SU-DHL-6 (cell line): ENCODE results near the gene SLC14A1.

Experiments used
- H2AFZ ChIP-seq: fragments of 200-600 bp; sonication (generic); 2 replicates; pipeline ENCODE4 v1.6.1; 2014; ENCODE audit warnings: low read depth, mild to moderate bottlenecking, moderate library complexity, mixed read lengths, antibody characterized with exemption, low read length; ENCODE audit not compliant: severe bottlenecking
- H3F3A ChIP-seq: fragments of 200-600 bp; shearing (Covaris generic); 2 replicates; pipeline ENCODE4 v1.6.0; 2016; ENCODE audit warnings: antibody characterized with exemption, mild to moderate bottlenecking; ENCODE audit not compliant: insufficient read depth
- H3K27ac ChIP-seq: fragments of 200-600 bp; sonication (generic); 2 replicates; pipeline ENCODE4 v1.5.1; 2016; ENCODE audit warnings: low read depth, mild to moderate bottlenecking, low read length, moderate library complexity, mixed read lengths
- H3K27me3 ChIP-seq: fragments of 200-600 bp; sonication (generic), shearing (Covaris generic); 2 replicates; pipeline ENCODE4 v1.6.0; 2014; ENCODE audit warnings: mild to moderate bottlenecking, low read length
- H3K36me3 ChIP-seq: fragments of 200-600 bp; sonication (generic); 2 replicates; pipeline ENCODE4 v1.6.1; 2014; ENCODE audit warnings: mild to moderate bottlenecking, low read length, mixed read lengths
- H3K4me2 ChIP-seq: fragments of 300-600, 200-600 bp; shearing (Covaris generic), sonication (generic); 2 replicates; pipeline ENCODE4 v1.6.0; 2014; ENCODE audit warnings: low read length, low read depth, mild to moderate bottlenecking; ENCODE audit not compliant: poor library complexity, severe bottlenecking
- H3K4me3 ChIP-seq: fragments of 200-600 bp; sonication (generic); 2 replicates; pipeline ENCODE4 v1.5.1; 2014; ENCODE audit warnings: antibody characterized with exemption, low read length, mild to moderate bottlenecking, mixed read lengths; ENCODE audit not compliant: insufficient read depth, poor library complexity, severe bottlenecking
- H3K79me2 ChIP-seq: fragments of 200-600 bp; sonication (generic); 2 replicates; pipeline ENCODE4 v1.6.1; 2014; ENCODE audit warnings: mild to moderate bottlenecking, low read length, moderate library complexity; ENCODE audit not compliant: insufficient read depth
- H3K9ac ChIP-seq: fragments of 200-600 bp; sonication (generic); 2 replicates; pipeline ENCODE4 v1.7.0; 2014; ENCODE audit warnings: mild to moderate bottlenecking, low read length
- H3K9me2 ChIP-seq: fragments of 200-600 bp; sonication (generic); replicated peaks from 2 replicates; pipeline ENCODE4 v1.6.1; 2014; ENCODE audit warnings: low read length; ENCODE audit not compliant: insufficient read depth
- H3K9me3 ChIP-seq: fragments of 200-600 bp; sonication (generic); 2 replicates; pipeline ENCODE4 v1.6.1; 2014; ENCODE audit warnings: low read length, mixed read lengths; ENCODE audit not compliant: insufficient read depth
- H4K20me1 ChIP-seq: fragments of 200-600 bp; sonication (generic); 2 replicates; pipeline ENCODE4 v1.6.1; 2014; ENCODE audit warnings: low read depth, mild to moderate bottlenecking, antibody characterized with exemption, low read length, moderate library complexity, mixed read lengths
- EZH2phosphoT487 ChIP-seq: fragments of 200-600 bp; sonication (generic), shearing (Covaris generic); conservative IDR thresholded peaks from 2 replicates; pipeline ENCODE4 v1.6.1; 2018; ENCODE audit warnings: mild to moderate bottlenecking, antibody characterized with exemption, low read length, moderate library complexity, mixed read lengths
- TF ChIP-seq, protein P1 (sequence below): fragments of 200-600 bp; sonication (generic); IDR thresholded peaks from one replicate; pipeline ENCODE4 v1.5.1; 2017; ENCODE audit warnings: antibody characterized with exemption, mild to moderate bottlenecking, low read length, moderate library complexity; ENCODE audit not compliant: insufficient read depth, poor library complexity, severe bottlenecking

The SLC14A1 gene

DNA sequence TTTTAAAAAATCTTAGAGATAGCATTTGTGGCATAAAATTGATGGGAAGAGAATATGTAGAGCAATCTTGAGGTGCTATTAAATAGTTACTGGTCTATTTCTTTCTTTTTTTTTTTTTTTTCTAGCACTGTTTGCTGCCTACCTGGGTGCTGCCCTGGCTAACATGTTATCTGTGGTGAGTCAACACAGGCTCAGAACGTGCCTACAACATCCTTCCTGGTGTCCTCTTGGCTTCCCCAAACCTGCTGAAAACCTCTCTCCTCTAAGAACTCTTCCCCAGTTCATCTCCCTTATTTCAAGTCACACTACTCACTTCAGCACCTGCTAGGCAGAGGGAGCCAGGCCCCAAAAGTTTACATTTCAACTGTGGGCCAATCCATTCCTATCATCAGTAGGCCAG is 45.1 kb upstream of the SLC14A1 start:
- no peak overlapping the region for H2AFZ ChIP-seq
- no peaks in the 10 kb centered on the region for H3K36me3 ChIP-seq
- H3K4me3 ChIP-seq = no peak overlapping the region
- no peaks in the 10 kb centered on the region for H3K9me2 ChIP-seq
- no peak overlapping the region for H3K9ac ChIP-seq
- H3K9me3 ChIP-seq = no peaks in the 10 kb centered on the region
- H3K27ac ChIP-seq = no peak overlapping the region
- H3F3A ChIP-seq = no peaks in the 10 kb centered on the region
- no peaks in the 10 kb centered on the region for H4K20me1 ChIP-seq
- H3K79me2 ChIP-seq = no peaks in the 10 kb centered on the region
- no peaks in the 10 kb centered on the region for H3K27me3 ChIP-seq
- no peak overlapping the region for H3K4me2 ChIP-seq
- TF ChIP-seq, protein P1, sequence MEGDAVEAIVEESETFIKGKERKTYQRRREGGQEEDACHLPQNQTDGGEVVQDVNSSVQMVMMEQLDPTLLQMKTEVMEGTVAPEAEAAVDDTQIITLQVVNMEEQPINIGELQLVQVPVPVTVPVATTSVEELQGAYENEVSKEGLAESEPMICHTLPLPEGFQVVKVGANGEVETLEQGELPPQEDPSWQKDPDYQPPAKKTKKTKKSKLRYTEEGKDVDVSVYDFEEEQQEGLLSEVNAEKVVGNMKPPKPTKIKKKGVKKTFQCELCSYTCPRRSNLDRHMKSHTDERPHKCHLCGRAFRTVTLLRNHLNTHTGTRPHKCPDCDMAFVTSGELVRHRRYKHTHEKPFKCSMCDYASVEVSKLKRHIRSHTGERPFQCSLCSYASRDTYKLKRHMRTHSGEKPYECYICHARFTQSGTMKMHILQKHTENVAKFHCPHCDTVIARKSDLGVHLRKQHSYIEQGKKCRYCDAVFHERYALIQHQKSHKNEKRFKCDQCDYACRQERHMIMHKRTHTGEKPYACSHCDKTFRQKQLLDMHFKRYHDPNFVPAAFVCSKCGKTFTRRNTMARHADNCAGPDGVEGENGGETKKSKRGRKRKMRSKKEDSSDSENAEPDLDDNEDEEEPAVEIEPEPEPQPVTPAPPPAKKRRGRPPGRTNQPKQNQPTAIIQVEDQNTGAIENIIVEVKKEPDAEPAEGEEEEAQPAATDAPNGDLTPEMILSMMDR = no peak
- no peak for TF ChIP-seq EZH2phosphoT487

DNA sequence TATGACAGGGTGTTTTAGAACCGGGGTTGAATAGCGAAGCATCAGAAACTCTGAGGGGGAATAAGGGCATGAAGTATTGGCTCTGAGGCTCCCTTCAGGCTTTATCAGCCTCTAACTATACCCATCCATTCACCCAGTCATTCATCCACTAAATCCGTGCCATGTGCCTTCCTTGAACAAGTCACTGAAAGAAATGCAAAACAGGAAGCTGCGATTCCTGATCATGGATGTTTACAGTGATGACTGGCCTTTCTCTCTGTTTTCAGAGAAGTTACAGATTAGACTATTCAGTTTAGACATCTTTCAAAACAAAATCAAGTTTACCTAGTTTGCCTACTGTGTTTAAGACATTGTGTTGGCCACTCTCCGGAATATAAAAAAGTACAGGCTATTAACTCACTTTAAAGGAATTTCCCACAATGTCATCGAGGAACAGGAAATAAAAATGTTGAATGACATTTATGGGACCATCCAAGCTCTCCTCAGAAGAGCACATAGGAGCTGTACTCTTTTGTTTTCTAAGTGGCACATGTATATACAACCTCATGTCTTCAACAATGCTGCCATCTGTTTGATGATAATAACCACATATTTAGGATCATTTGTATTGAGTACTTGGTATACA is 43.8 kb upstream of the SLC14A1 start:
- Histone ChIP-seq H3K4me3 (no peak overlapping the region), H3K79me2 (no peaks in the 10 kb centered on the region), H3K9me3 (no peaks in the 10 kb centered on the region), H3F3A (no peaks in the 10 kb centered on the region), H3K36me3 (no peaks in the 10 kb centered on the region), H3K4me2 (no peak overlapping the region), H3K9ac (no peak overlapping the region), H2AFZ (no peak overlapping the region), H3K27ac (no peak overlapping the region), H3K9me2 (no peaks in the 10 kb centered on the region), H3K27me3 (no peaks in the 10 kb centered on the region), H4K20me1 (no peaks in the 10 kb centered on the region)
- no peak for TF ChIP-seq EZH2phosphoT487
- TF ChIP-seq, protein P1 = no peak

DNA sequence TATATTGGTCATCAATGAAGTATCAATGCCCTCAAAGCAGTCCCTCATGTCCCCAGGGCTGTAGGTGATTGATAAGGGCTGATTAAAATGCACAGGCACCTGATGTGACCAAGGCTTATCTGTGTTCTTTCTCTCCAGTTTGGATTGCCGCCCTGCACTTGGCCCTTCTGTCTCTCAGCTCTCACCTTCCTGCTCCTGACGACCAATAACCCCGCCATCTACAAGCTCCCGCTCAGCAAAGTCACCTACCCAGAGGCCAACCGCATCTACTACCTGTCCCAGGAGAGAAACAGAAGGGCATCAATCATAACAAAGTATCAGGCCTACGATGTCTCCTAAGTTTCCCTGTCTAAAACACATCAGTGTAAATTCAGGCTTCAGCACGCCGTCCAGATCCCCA is 41.8 kb upstream of the SLC14A1 start:
- Histone ChIP-seq H3K9me2 (no peaks in the 10 kb centered on the region), H3K27me3 (no peaks in the 10 kb centered on the region), H3K9me3 (no peaks in the 10 kb centered on the region), H3K36me3 (no peaks in the 10 kb centered on the region), H3F3A (peaks cover 13% of the 10 kb centered on the region), H3K79me2 (no peaks in the 10 kb centered on the region), H4K20me1 (no peaks in the 10 kb centered on the region), H2AFZ (no peak overlapping the region), H3K4me3 (no peak overlapping the region), H3K27ac (no peak overlapping the region), H3K9ac (no peak overlapping the region), H3K4me2 (no peak overlapping the region)
- TF ChIP-seq, protein P1 = no peak
- TF ChIP-seq EZH2phosphoT487 = no peak
